Spleen (tissue), 7 donors: ENCODE data around the gene MAN1C1.

Experiments used
- CTCF ChIP-seq, 11 experiments: fragments of 200-600 bp in 7 of 11; fragments of 450-650 bp in 4 of 11; sonication (generic) in 4 of 11; IDR thresholded peaks in 8 of 11; conservative IDR thresholded peaks in 3 of 11; 1 replicate in 7 of 11; 2 replicates in 4 of 11; pipeline versions ENCODE4 v1.4.0 to v1.8.0; 2016 to 2021; ENCODE audit warnings: antibody characterized with exemption in 11 of 11, inconsistent platforms in 4 of 11, mild to moderate bottlenecking in 1 of 11
- POLR2A ChIP-seq, 3 donors: fragments of 450-650 bp; IDR thresholded peaks; one replicate each; pipeline ENCODE4 v1.5.1; 2017; ENCODE audit warnings: antibody characterized with exemption in 3 of 3, mild to moderate bottlenecking in 1 of 3
- donor health status: DM: no; HTN: no; CAD: no; lungs with moderate emphysema.
- donor health status: DM: no; HTN: no; CAD: no.
- donor health status: DM: no; HTN: no; CAD: no.

GRCh38 chr1:25682059-25682601 is 65.5 kb downstream of the MAN1C1 start:
- TF ChIP-seq CTCF (IDR thresholded peaks at IDR 0.05 in 8 of 11, conservative IDR thresholded peaks at IDR 0.05 in 3 of 11) (no peak), POLR2A (IDR thresholded peaks at IDR 0.05) (no peak)
